ENCODE results near the gene PIGO. TPM values are rescaled to one million over a fixed set of nuclear protein-coding genes. Genes with fewer than 3 reads are reported as not detected.

The PIGO gene
- total RNA-seq, 1 experiment from 2014 or later = 23.7 TPM

Other genes starting within 250 kb of the PIGO start
- gene PHF24, start 138.3 kb downstream of the PIGO start, total RNA-seq (2014; rRNA removed) = not detected in 2 replicates
- gene DNAJB5, start 106.8 kb downstream of the PIGO start, total RNA-seq (2014; rRNA removed) = 18.3 and 20.8 TPM in 2 replicates
- 294 and 327 TPM in 2 replicates for gene VCP, start 24.0 kb downstream of the PIGO start, total RNA-seq (2014; rRNA removed)
- gene FANCG, start 16.6 kb downstream of the PIGO start, total RNA-seq (2014; rRNA removed) = 54.2 and 60.9 TPM in 2 replicates
- gene STOML2, start 6.5 kb upstream of the PIGO start, total RNA-seq (2014; rRNA removed) = 138 and 153 TPM in 2 replicates
- 34.8 and 36.0 TPM in 2 replicates for gene ATOSB, start 19.3 kb upstream of the PIGO start, total RNA-seq (2014; rRNA removed)
- gene UNC13B, start 65.4 kb upstream of the PIGO start, total RNA-seq (2014; rRNA removed) = 17.0 and 18.3 TPM in 2 replicates

All from LHCN-M2 (cell line).